ENCODE measurements around the gene MSH3.
"Not testable (repeated sequence)": the region's sequence is repeated elsewhere in the genome, so short reads cannot be mapped to it uniquely, and the experiment has no call there.

The MSH3 gene

GRCh38 chr5:80799041-80799440 is 144.6 kb downstream of the MSH3 start:
- DNase-seq, result no peak

- no peak for DNase-seq
Observed at GRCh38 chr5:80799573-80799972, 145.1 kb downstream of the MSH3 start.

GRCh38 chr5:80804332-80804731 is 149.9 kb downstream of the MSH3 start:
- DNase-seq, result no peak

- no peak for DNase-seq
Observed at GRCh38 chr5:80805038-80805437, 150.6 kb downstream of the MSH3 start.

- DNase-seq, result no peak
Observed at GRCh38 chr5:80806929-80807328, 152.5 kb downstream of the MSH3 start.

- no peak for DNase-seq
Observed at GRCh38 chr5:80809451-80809850, 155.0 kb downstream of the MSH3 start.

- no peak for DNase-seq
Observed at GRCh38 chr5:80810425-80810824, 156.0 kb downstream of the MSH3 start.

- no peak for DNase-seq
Observed at GRCh38 chr5:80816590-80816989, 162.1 kb downstream of the MSH3 start.

GRCh38 chr5:80820685-80821084 is 166.2 kb downstream of the MSH3 start:
- no peak for DNase-seq

- DNase-seq, result no peak
Observed at GRCh38 chr5:80822640-80823039, 168.2 kb downstream of the MSH3 start.

- DNase-seq, result not testable (repeated sequence)
Observed at GRCh38 chr5:80824159-80824558, 169.7 kb downstream of the MSH3 start.

- no peak for DNase-seq
Observed at GRCh38 chr5:80825786-80826460, 171.5 kb downstream of the MSH3 start.

GRCh38 chr5:80834710-80835109 is 180.3 kb downstream of the MSH3 start:
- no peak for DNase-seq

GRCh38 chr5:80835128-80835527 is 180.7 kb downstream of the MSH3 start:
- no peak for DNase-seq

GRCh38 chr5:80837679-80838078 is 183.2 kb downstream of the MSH3 start:
- DNase-seq, result no peak

GRCh38 chr5:80841026-80841797 is 186.8 kb downstream of the MSH3 start:
- DNase-seq, result not testable (repeated sequence)

GRCh38 chr5:80846422-80846821 is 192.0 kb downstream of the MSH3 start:
- not testable (repeated sequence) for DNase-seq

GRCh38 chr5:80850168-80850567 is 195.7 kb downstream of the MSH3 start:
- DNase-seq, result not testable (repeated sequence)

- no peak for DNase-seq
Observed at GRCh38 chr5:80852331-80853245, 198.1 kb downstream of the MSH3 start.

GRCh38 chr5:80853413-80853812 is 199.0 kb downstream of the MSH3 start:
- DNase-seq, result no peak

GRCh38 chr5:80854583-80854982 is 200.1 kb downstream of the MSH3 start:
- no peak for DNase-seq

GRCh38 chr5:80860924-80861613 is 206.6 kb downstream of the MSH3 start:
- DNase-seq, result no peak

- DNase-seq, result no peak
Observed at GRCh38 chr5:80863708-80864107, 209.3 kb downstream of the MSH3 start.
